Fibroblast of lung (primary cell): ENCODE data around the gene LMNA. TPM values are rescaled to one million over a fixed set of nuclear protein-coding genes. Genes with fewer than 3 reads are reported as not detected.

Source experiments
- DNase-seq, 2 donors: peaks; one replicate each; pipeline versions ENCODE4 v3.0.0 to v3.0.0-alpha.2; 2010; ENCODE audit warnings: low read depth in 2 of 2
- H2AFZ ChIP-seq: 2 replicates; pipeline ENCODE4 v1.5.1; 2012; ENCODE audit warnings: low read length, control low read depth, inconsistent platforms
- H3K27ac ChIP-seq: 2 replicates; pipeline ENCODE4 v1.5.1; 2011; ENCODE audit warnings: low read length, control low read depth; ENCODE audit not compliant: insufficient read depth
- H3K27me3 ChIP-seq: 2 replicates; pipeline ENCODE4 v1.5.1; 2011; ENCODE audit warnings: mild to moderate bottlenecking, low read length; ENCODE audit not compliant: control insufficient read depth, insufficient read depth
- H3K36me3 ChIP-seq: 2 replicates; pipeline ENCODE4 v1.5.1; 2011; ENCODE audit warnings: low read length; ENCODE audit not compliant: control insufficient read depth, insufficient read depth
- H3K4me1 ChIP-seq: 2 replicates; pipeline ENCODE4 v1.5.1; 2011; ENCODE audit warnings: low read length; ENCODE audit not compliant: control insufficient read depth, insufficient read depth; ENCODE audit errors: extremely low read depth
- H3K4me2 ChIP-seq: 2 replicates; pipeline ENCODE4 v1.5.1; 2011; ENCODE audit warnings: low read length, control low read depth; ENCODE audit not compliant: insufficient read depth; ENCODE audit errors: extremely low read depth
- H3K4me3 ChIP-seq, 4 experiments: fragments of 200-600 bp in 1 of 4; sonication (generic) in 1 of 4; replicated peaks in 1 of 4; 2 replicates each; pipeline ENCODE4 v1.5.1; 2011 to 2016; ENCODE audit warnings: low read length in 4 of 4, low read depth in 3 of 4, mild to moderate bottlenecking in 3 of 4, control low read depth in 2 of 4, inconsistent platforms in 1 of 4, mixed read lengths in 1 of 4; ENCODE audit not compliant: insufficient read depth in 1 of 4; ENCODE audit errors: control extremely low read depth in 1 of 4
- H3K79me2 ChIP-seq: 2 replicates; pipeline ENCODE4 v1.5.1; 2012; ENCODE audit warnings: mild to moderate bottlenecking, low read length, inconsistent platforms; ENCODE audit not compliant: control insufficient read depth, insufficient read depth
- H3K9ac ChIP-seq: 2 replicates; pipeline ENCODE4 v1.5.1; 2011; ENCODE audit warnings: mild to moderate bottlenecking, low read length, control low read depth; ENCODE audit not compliant: insufficient read depth
- H3K9me3 ChIP-seq: 2 replicates; pipeline ENCODE4 v1.5.1; 2012; ENCODE audit warnings: low read depth, low read length; ENCODE audit not compliant: control insufficient read depth, insufficient read depth
- H4K20me1 ChIP-seq: 2 replicates; pipeline ENCODE4 v1.5.1; 2011; ENCODE audit warnings: low read length; ENCODE audit not compliant: control insufficient read depth, insufficient read depth; ENCODE audit errors: extremely low read depth
- CTCF ChIP-seq, 2 donors: IDR thresholded peaks in 1 of 2; conservative IDR thresholded peaks in 1 of 2; 1 replicate in 1 of 2; 2 replicates in 1 of 2; pipeline ENCODE4 v1.5.1; 2011 to 2012; ENCODE audit warnings: low read length in 2 of 2, control low read depth in 1 of 2, inconsistent platforms in 1 of 2, low read depth in 1 of 2, mild to moderate bottlenecking in 1 of 2
- EZH2 ChIP-seq: IDR thresholded peaks from 2 replicates; pipeline ENCODE4 v1.5.1; 2012; ENCODE audit warnings: low read length, control low read depth, mild to moderate bottlenecking; ENCODE audit errors: missing control alignments
- polyA plus RNA-seq, 2 donors: library from polyadenylated mRNA; depleted of rRNA in 1 of 2; stranded (reverse) in 1 of 2; unstranded in 1 of 2; fragments of >200 nt; gene quantifications; 2 replicates each; pipeline ENCODE4 v1.2.1, GENCODE V29; 2011 to 2012; ENCODE audit warnings: missing spikeins in 1 of 2
- total RNA-seq: library from RNA; depleted of rRNA; stranded (reverse); fragments of >200 nt; gene quantifications from 2 replicates; pipeline ENCODE4 v1.2.1, GENCODE V29; 2014

LMNA gene
- total and polyA plus RNA-seq, 2 donors (not counting 1 experiment from before 2014, with no cell fraction given): 613 to 1,150 TPM

GRCh38 chr1:156104065-156104810, 10.3 kb upstream of the LMNA start:
- H3K79me2 ChIP-seq: peaks cover 7% of the 10 kb centered on the region
- H3K36me3 ChIP-seq: no peaks in the 10 kb centered on the region
- H3K4me1 ChIP-seq: peaks cover 45% of the 10 kb centered on the region
- peak overlapping the region; percentile 91 for H3K4me2 ChIP-seq
- DNase-seq: peak; percentile 75 to 90
- H3K27ac ChIP-seq: peak overlapping the region; percentile 99
- H3K4me3 ChIP-seq: peak overlapping the region in 2 of 4 experiments; percentile 19 to 48
- H2AFZ ChIP-seq: no peak overlapping the region
- H3K9ac ChIP-seq: peak overlapping the region; percentile 80
- no peaks in the 10 kb centered on the region for H3K9me3 ChIP-seq
- TF ChIP-seq EZH2 (no peak), CTCF (conservative IDR thresholded peaks at IDR 0.05 in 1 of 2, IDR thresholded peaks at IDR 0.05 in 1 of 2; ENCODE audit: low read depth in 1 of 2, low read length in 2 of 2) (no peak)
- H3K27me3 ChIP-seq: no peaks in the 10 kb centered on the region
- H4K20me1 ChIP-seq: no peaks in the 10 kb centered on the region

- H2AFZ ChIP-seq: no peak overlapping the region
- no peaks in the 10 kb centered on the region for H3K9me3 ChIP-seq
- peaks cover 7% of the 10 kb centered on the region for H3K79me2 ChIP-seq
- H3K27ac ChIP-seq: peak overlapping the region; percentile 99
- no peaks in the 10 kb centered on the region for H3K36me3 ChIP-seq
- peaks cover 45% of the 10 kb centered on the region for H3K4me1 ChIP-seq
- no peaks in the 10 kb centered on the region for H4K20me1 ChIP-seq
- TF ChIP-seq CTCF (conservative IDR thresholded peaks at IDR 0.05 in 1 of 2, IDR thresholded peaks at IDR 0.05 in 1 of 2; ENCODE audit: low read depth in 1 of 2, low read length in 2 of 2) (no peak), EZH2 (no peak)
- peak overlapping the region; percentile 89 for H3K4me2 ChIP-seq
- peak overlapping the region in 3 of 4 experiments; percentile 3 to 47 (median 23) for H3K4me3 ChIP-seq
- DNase-seq: peak in 1 of 2 donors; percentile 69
- H3K9ac ChIP-seq: peak overlapping the region; percentile 72
- H3K27me3 ChIP-seq: no peaks in the 10 kb centered on the region
These were observed 9.4 kb upstream of the LMNA start for GRCh38 chr1:156104861-156105832.
